PC-9 (cell line): ENCODE results near the gene C3orf52.

Experiments
- EZH2 ChIP-seq: fragments of 200-600 bp; sonication (generic); IDR thresholded peaks from 2 replicates; pipeline ENCODE4 v1.8.0; 2017; ENCODE audit warnings: antibody characterized with exemption, low read depth
- TF ChIP-seq, protein P1 (sequence below): fragments of 200-600 bp; sonication (generic); conservative IDR thresholded peaks from 2 replicates; pipeline ENCODE4 v1.6.1; 2017; ENCODE audit warnings: mixed run types, antibody characterized with exemption, mild to moderate bottlenecking, moderate library complexity

GRCh38 chr3:112117415-112117814, 31.2 kb downstream of the C3orf52 start:
- TF ChIP-seq, protein P1, sequence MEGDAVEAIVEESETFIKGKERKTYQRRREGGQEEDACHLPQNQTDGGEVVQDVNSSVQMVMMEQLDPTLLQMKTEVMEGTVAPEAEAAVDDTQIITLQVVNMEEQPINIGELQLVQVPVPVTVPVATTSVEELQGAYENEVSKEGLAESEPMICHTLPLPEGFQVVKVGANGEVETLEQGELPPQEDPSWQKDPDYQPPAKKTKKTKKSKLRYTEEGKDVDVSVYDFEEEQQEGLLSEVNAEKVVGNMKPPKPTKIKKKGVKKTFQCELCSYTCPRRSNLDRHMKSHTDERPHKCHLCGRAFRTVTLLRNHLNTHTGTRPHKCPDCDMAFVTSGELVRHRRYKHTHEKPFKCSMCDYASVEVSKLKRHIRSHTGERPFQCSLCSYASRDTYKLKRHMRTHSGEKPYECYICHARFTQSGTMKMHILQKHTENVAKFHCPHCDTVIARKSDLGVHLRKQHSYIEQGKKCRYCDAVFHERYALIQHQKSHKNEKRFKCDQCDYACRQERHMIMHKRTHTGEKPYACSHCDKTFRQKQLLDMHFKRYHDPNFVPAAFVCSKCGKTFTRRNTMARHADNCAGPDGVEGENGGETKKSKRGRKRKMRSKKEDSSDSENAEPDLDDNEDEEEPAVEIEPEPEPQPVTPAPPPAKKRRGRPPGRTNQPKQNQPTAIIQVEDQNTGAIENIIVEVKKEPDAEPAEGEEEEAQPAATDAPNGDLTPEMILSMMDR = no peak
- no peak for TF ChIP-seq EZH2
